ELR (cell line): ENCODE measurements around the gene VAV1.
A peak's percentile ranks its signal among the peaks of the same experiment; 100 is the strongest.
"Not testable (repeated sequence)": the region's sequence is repeated elsewhere in the genome, so short reads cannot be mapped to it uniquely, and the experiment has no call there.

Experiments used
- DNase-seq: peaks from one replicate; pipeline ENCODE4 v3.0.0-alpha.2; 2015; ENCODE audit warnings: low read depth

The VAV1 gene

GRCh38 chr19:6761053-6761676 is 11.3 kb upstream of the VAV1 start:
- peak; percentile 33 for DNase-seq

GRCh38 chr19:6762253-6762797 is 10.2 kb upstream of the VAV1 start:
- not testable (repeated sequence) for DNase-seq

- DNase-seq: peak; percentile 19
Observed at GRCh38 chr19:6765738-6766356, 6.7 kb upstream of the VAV1 start.

- no peak for DNase-seq
Observed at GRCh38 chr19:6766357-6767080, 6.0 kb upstream of the VAV1 start.

- DNase-seq: no peak
Observed at GRCh38 chr19:6767081-6767356, 5.5 kb upstream of the VAV1 start.

- DNase-seq: peak; percentile 27
Observed at GRCh38 chr19:6767357-6768235, 4.9 kb upstream of the VAV1 start, which contains the start of gene SH2D3A. TSS of gene SH2D3A (minus strand) at chr19:6767435. CDS start at chr19:6763748, 3,687 bp downstream.

GRCh38 chr19:6768236-6768785 is 4.2 kb upstream of the VAV1 start:
- no peak for DNase-seq

- peak; percentile 53 for DNase-seq
Observed at GRCh38 chr19:6769006-6769619, 3.4 kb upstream of the VAV1 start.

- not testable (repeated sequence) for DNase-seq
Observed at GRCh38 chr19:6771648-6772027, 870 bp upstream of the VAV1 start.

GRCh38 chr19:6772866-6773322 is 386 bp downstream of the VAV1 start:
- no peak for DNase-seq

GRCh38 chr19:6773323-6773931 is 919 bp downstream of the VAV1 start:
- DNase-seq: no peak

- DNase-seq: no peak
Observed at GRCh38 chr19:6774821-6775707, 2.6 kb downstream of the VAV1 start.

- DNase-seq: not testable (repeated sequence)
Observed at GRCh38 chr19:6776045-6776444, 3.5 kb downstream of the VAV1 start.

- no peak for DNase-seq
Observed at GRCh38 chr19:6776999-6777398, 4.5 kb downstream of the VAV1 start.

GRCh38 chr19:6777434-6777833 is 4.9 kb downstream of the VAV1 start:
- DNase-seq: no peak

- DNase-seq: no peak
Observed at GRCh38 chr19:6778386-6778785, 5.9 kb downstream of the VAV1 start.

GRCh38 chr19:6779206-6779605 is 6.7 kb downstream of the VAV1 start:
- no peak for DNase-seq

GRCh38 chr19:6787393-6787792 is 14.9 kb downstream of the VAV1 start:
- no peak for DNase-seq

- no peak for DNase-seq
Observed at GRCh38 chr19:6788896-6789295, 16.4 kb downstream of the VAV1 start.
